RKO (cell line): Measurements from ENCODE around the gene TTC39B.

Experiments used
- DNase-seq: peaks from one replicate; pipeline ENCODE4 v3.0.0-alpha.2; 2016; ENCODE audit warnings: low spot score

The TTC39B gene

GRCh38 chr9:15300218-15300617 is 6.8 kb downstream of the TTC39B start:
- no peak for DNase-seq

DNA sequence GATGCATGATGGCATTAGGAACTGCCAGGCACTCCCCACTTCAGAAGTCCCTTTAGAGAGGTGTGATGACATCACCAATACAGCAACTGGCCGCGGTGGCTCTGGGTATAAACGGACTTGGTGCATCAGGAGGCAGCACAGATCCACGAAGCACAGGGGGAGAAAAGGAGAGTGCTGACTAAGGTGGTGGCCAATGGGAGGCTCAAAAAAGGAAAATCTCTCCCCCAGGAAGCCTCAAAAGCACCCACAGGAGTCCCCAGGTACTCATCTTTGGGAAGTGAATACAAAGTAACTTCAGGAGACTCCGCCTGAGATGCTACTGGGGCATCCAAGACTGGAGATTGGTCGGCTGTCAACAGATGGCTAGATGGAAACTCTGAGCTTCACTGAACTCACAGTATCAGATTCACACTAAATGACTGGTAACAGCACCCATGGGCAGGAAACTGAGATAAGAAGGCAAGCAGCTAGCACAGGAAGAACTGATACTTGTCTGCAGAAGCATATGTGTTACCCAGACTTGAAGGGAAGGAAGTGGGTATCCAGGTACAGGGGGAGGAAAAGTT is 7.6 kb downstream of the TTC39B start:
- DNase-seq: no peak

GRCh38 chr9:15298362-15298761 is 8.7 kb downstream of the TTC39B start:
- DNase-seq: no peak

DNA sequence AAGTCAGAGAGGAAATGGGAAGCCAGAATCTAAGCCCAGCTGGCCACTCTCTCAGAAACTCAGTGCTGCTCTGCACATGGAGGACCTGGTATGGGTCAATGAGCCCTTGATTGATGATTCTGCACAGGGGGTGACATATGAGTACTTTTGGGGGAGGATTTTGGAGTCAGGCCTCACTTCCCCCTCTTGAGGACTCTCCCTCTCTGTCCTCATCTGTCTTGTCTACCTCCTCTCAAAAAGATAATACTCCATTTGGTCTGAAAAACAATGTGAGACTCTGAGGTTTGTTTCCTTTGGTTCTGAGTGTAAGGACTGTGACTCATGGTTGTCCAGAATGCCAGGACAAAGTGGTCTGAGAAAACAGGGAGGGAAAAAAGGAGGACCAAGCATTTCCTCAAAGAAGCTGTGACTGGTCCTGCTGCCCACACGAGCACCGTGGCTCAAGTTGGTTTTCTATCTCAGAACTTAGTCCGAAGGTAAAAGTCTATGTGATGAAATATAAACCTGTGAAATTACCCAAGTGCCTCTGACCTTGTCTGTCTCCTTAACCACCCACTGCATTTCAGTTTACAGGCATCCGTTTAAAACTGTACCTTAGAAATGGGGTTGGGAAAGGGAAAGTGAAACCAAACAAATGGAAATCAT is 11.1 kb downstream of the TTC39B start:
- no peak for DNase-seq

- no peak for DNase-seq
These were observed 12.4 kb downstream of the TTC39B start for GRCh38 chr9:15294604-15295003.

DNA sequence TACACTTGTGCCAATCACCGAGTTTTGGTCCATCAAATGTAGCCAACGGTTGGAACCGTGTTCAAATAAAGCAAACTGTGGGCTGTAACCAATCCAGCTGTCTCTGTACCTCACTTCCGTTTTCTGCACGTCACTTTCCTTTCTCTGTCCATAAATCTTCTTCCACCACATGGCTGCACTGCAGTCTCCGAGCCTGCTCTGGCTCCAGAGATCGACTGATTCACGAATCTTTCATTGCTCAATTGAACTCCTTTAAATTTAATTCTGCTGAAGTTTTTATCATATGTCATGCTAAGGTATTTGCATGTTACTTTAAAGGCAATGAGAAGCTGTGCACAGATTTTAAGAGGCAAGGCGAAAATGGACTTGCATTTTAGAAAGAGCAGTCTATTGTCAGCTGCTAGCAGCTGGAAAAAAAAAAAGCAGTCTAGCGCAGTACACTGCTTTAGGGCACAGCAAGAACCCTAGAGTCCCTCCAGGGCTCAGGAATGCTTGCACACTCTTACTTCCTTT is 13.2 kb downstream of the TTC39B start:
- DNase-seq: no peak

DNA sequence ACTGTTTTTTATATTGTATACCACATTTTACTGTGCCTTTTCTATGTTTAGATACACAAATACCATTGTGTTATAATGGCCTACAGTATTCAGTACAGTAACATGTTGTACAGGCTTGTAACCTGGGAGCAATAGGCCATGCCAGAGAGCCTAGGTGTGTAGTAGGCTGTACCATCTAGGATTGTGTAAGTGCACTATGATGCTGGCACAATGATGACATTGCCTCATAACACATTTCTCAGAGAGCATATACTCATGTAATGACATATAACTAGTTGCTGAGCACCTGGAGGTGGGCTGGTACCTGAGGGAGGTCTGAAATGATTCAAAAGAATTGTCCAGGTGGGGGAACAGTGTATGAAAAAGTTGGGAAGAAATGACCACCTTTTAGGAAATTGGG is 13.9 kb downstream of the TTC39B start:
- no peak for DNase-seq

DNA sequence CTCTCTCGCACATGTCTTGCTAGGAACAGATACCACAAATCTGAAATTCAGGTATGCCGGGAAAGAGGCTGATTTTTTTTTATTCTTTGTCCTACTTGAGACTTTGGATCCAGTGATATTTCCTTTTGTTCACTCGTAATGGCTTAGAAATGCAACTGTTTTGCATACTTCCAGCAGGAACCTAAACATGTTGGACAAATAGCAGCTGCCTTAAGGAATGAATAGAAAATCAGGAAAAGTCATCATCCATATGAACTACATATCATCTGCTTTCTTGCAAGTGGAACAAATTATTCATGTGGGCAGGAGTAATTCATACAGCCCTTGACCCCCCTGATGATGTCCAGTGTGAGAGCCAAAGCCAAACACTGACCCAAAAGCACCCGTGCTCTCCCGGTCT is 17.4 kb downstream of the TTC39B start:
- no peak for DNase-seq

GRCh38 chr9:15287309-15287708 is 19.7 kb downstream of the TTC39B start:
- no peak for DNase-seq

DNA sequence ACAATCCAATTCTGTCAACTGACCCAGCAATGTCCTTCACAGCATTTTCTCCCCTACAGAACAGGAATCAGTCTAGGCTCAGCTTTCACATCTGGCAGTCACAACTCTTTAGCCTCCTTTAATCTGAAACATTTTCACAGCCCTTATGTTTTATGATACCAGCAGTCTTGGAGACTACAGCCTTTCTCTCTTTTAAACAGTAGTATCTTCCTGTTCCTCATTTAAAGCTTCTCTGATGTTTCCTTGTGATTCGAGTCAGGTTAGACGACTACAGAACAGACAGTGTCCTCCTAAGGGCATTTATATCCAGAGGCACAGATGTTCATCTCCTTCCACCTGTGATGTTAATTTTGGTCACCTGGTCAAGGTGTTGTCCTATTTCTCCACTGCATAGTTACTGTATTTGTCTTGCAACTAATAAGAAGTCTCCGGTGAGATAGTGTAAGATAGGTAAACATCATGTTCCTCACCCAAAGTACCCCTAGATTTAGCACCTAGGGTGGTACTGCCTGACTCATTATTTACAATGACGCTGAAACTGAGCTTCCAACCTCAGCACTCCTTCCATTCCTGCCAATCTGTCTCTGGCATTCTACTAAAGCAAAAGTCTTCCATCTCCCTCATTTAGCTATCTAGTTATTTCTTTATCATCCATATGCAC is 20.7 kb downstream of the TTC39B start:
- no peak for DNase-seq

- no peak for DNase-seq
These were observed 24.3 kb downstream of the TTC39B start for GRCh38 chr9:15282567-15283285.

DNA sequence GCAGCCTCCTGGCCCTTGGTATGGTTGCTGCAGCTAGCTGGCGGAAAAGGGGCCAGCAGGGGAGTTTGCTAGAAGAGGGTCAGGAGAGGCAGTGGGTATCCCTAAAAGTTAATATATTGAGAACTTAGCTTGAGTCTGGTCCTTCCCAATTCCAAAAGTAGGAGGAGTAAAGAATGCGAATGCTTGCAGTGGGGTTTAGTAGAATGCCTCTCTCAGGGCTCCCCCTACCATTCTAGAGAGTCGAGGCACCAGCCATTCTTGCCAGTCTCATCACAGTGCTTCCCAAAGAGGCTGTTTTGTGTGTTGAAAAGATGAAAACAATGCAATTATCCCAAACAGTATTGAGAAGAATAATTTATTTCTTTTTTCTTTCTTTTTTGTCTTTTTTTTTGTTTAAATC is 26.4 kb downstream of the TTC39B start:
- DNase-seq: no peak

- DNase-seq: no peak
These were observed 28.2 kb downstream of the TTC39B start for GRCh38 chr9:15278839-15279238.

GRCh38 chr9:15278091-15278687 is 28.8 kb downstream of the TTC39B start:
- no peak for DNase-seq

DNA sequence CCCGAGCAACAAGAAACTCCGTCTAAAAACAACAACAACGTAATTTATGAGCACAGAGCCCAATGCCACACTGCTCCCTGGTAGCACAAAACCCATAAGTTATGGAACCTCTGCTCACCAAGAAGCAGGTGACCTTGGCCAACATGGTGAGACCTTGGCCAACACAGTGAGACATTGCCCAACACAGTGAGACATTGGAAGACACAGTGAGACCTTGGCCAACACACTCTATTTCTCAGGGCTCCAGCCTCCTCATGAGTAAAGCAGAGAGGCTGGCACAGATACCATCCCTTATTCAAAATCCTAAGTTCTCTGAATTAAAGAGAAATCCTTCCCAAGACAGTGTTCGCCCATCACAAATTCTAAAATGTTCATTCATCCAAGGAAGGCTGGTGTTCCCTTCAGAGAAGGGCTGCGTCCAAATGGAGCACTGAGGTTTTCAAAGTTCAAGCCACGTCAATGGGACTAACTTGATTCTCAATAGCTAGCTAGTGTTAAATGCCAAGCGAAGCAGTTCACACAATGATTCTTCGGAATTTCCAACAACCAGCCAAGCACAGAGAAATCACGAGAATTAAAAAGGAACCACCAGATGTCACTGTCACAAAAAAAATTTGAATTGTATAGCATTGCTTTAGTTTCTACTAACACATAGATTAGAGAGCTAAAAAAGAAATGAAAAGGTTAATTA is 29.5 kb downstream of the TTC39B start:
- peak; percentile 28 for DNase-seq

- DNase-seq: no peak
These were observed 30.6 kb downstream of the TTC39B start for GRCh38 chr9:15276328-15276938.

DNA sequence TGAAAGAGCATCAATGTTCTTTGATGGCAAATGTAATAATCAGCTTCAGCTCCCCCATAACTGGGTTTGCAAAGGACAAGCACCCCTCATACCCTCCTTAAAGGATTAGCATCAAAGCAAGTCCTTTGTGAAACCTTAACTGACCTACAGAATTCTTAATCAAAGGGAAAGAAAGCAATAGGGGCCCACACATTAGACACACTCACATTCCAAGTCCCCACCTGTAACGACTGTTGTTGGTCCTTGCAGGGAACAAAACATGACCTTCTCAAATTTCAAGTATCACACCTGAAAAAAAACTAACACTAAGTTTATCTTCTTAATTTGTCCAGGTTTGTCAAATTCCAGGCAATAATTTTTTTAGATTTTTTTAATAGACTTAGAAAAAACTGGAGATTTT is 32.6 kb downstream of the TTC39B start:
- no peak for DNase-seq

DNA sequence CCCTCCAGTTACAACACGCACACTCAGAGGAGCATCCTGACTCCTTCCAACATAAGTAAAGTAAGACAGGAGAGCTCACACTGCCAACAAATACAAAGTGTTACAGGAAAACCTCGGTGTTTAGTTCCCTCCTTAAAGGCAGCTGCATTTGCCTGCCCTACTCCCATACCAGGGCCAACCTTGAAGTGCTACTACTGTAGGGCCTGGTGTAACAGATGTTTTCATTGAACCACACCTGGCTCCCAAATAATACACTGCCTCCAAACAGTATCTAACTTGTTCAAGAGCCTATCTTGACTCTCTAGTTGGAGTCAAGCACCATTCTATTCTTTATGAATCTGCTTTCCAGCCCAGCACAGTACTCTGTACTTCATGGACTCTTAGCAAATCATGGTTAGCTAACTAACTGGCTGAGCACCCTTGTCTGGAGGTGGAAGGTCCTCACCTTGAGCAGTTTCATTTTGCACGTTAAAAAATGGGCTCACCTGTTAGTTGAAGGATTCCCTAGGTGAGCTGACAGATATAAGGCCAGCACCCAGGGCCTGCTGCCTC is 34.6 kb downstream of the TTC39B start:
- no peak for DNase-seq

DNA sequence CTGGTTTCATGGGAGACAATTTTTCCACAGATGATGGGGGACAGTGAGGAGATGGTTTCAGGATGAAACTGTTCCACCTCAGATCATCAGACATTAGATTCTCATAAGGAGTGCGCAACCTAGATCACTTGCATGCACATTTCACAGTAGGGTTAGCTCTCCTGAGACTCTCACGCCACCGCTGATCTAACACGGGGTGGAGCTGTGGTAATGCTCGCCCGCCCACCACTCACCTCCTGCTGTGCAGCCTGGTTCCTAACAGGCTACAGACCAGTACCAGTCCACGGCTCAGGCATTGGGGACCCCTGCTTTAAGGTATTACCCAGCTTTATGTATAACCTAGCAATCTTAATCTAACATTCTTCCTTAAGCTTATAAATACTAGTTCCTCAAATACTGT is 35.6 kb downstream of the TTC39B start:
- no peak for DNase-seq

DNA sequence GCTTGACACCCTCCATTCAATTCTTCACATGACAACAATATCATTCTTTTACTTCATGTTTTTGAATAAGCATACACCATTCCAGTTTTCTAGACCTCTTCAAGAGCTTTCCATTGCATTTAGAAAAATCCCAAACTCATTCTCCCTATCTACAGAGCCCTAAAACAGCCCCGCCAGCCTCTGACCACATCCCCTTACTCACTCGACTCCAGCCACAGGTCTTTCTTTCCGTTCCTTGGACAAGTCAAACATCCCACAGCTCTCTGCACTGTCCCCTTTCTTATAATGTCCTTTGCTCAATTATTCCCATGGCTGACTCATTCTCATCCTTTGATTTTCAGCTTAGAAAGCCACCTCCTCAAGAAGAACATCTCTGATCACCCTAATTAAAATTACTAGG is 38.2 kb downstream of the TTC39B start:
- no peak for DNase-seq

- DNase-seq: peak; percentile 9
These were observed 38.7 kb downstream of the TTC39B start for GRCh38 chr9:15268317-15268716.
